ENCODE data around the gene ZDHHC6.
A peak's percentile ranks its signal among the peaks of the same experiment; 100 is the strongest.
"Not testable (repeated sequence)": the region's sequence is repeated elsewhere in the genome, so short reads cannot be mapped to it uniquely, and the experiment has no call there.

Gene ZDHHC6

DNA sequence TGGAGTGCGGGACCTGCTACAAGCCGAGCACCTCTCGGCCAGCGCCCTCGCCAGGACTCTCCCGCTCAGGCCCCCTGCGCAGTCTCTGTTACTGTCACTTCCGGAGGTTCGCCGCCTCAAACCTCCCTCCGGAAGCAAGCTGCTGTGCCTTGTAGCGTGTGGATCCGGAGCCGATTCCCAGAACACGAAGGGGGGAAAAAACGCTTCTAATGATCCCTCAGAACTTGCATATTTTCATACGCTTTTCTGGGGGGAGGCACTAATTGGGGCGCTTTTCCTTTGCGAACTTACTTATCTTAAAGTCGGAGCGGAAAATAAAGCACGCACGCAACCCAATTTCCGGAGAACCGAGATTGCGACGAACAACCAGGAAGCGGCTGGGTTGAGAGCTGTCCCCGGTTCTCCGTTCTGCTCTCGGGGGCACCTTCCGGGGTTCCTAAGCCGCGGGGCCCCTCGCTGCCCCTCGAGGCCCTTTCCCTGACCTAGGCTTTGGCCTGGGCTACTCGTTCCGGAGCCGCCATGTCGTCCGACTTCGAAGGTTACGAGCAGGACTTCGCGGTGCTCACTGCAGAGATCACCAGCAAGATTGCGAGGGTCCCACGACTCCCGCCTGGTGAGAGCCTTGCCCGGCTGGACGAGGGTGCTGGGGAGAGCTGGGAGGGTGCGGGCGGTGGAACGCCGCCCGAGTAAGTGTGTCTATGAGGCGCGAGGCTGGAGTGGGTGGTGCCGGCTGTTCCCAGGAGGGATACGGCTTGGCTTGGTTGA lies at the start of gene ZDHHC6, which contains the start of gene VTI1A:
ZDHHC6 (minus strand) TSS at position 60 of the 765 bp plus-strand sequence. CDS start 1,478 bp downstream, outside the sequence.
VTI1A (plus strand) TSS at position 361 of the 765 bp plus-strand sequence; CDS start at position 520, 159 bp downstream.
- no peak for DNase-seq (ENCODE audit: low read depth)

- DNase-seq (ENCODE audit: low read depth): no peak
Observed at GRCh38 chr10:112492736-112493135, 46.0 kb upstream of the ZDHHC6 start.

DNA sequence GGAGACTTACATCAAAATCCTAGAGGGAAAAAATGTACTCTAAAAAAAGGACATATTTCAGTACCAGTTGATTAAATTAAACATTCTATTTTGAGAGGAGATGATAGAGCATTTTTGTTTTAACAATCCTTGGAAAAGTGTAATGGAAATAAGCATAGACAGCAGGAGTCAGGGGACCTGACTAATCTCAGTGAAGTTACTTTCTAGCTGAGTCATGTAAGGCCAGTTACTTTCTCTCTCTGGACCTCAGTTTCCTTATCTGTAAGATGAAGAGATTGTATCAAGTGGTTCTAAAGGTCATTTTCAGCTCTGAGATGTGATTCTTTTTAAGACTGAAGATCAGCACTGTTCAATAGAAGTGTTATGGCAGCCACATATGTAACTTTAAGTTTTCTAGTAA lies 44.4 kb upstream of the ZDHHC6 start:
- DNase-seq (ENCODE audit: low read depth): no peak

GRCh38 chr10:112490545-112490944 lies 43.8 kb upstream of the ZDHHC6 start:
- no peak for DNase-seq (ENCODE audit: low read depth)

DNA sequence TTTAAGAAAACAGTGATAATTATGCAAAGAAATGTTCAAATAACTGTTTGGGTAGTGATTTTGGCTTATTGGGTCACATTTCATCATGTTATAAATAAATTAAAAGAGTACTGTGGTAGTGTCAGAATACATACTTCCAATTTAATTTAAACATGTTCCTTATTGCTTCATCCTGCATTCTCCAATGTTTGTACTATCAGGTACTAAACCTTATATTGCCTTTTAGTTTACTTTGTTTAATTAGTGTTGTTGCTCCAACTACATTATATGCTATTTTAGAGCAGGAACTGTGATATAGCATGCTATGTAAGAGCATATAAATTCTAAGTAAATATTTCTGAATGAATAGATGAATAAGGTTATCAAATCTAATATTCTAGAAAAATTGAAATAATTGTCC lies 41.2 kb upstream of the ZDHHC6 start:
- no peak for DNase-seq (ENCODE audit: low read depth)

DNA sequence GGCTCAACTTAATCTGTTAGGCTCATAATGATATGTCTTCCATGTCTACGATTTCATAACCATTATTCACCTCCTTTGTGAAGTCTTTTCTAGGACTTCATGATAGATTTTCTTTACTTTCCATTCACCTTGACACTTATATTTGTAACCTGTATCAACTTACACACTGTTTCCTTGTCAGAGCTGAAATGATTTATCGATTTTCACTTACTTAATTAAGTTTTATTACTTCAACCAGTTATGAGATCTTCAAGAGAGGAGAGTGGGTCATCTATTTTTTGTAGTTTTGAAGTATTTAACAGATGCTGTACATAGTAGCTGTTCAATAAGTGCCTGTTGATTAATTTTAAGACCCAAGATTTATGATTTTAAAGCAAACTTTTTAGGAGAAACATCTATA lies 37.7 kb upstream of the ZDHHC6 start:
- no peak for DNase-seq (ENCODE audit: low read depth)

DNA sequence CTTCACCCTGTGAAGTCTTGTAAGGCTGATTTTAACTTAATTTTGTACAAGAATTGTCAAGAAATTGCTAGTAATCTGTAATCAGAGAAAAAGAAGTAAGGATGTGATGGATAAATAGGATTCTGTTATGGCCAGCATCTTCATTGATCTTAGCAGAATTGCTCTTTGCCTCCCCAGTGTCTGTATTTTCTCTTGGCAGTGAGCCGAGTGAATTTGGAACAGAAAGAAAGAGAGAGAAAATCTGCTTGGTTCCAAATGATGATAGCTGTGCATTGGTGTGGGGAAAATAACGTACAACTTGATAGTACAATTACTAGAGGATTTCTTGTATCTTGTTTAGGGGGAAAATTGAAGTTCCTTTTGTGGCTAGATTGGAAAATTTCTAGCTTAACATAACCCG lies 34.9 kb upstream of the ZDHHC6 start:
- no peak for DNase-seq (ENCODE audit: low read depth)

GRCh38 chr10:112475575-112476218 lies 29.0 kb upstream of the ZDHHC6 start:
- DNase-seq (ENCODE audit: low read depth): no peak

GRCh38 chr10:112471878-112472487 lies 25.3 kb upstream of the ZDHHC6 start:
- DNase-seq (ENCODE audit: low read depth): no peak

GRCh38 chr10:112467541-112468075 lies 20.9 kb upstream of the ZDHHC6 start:
- DNase-seq (ENCODE audit: low read depth): no peak

DNA sequence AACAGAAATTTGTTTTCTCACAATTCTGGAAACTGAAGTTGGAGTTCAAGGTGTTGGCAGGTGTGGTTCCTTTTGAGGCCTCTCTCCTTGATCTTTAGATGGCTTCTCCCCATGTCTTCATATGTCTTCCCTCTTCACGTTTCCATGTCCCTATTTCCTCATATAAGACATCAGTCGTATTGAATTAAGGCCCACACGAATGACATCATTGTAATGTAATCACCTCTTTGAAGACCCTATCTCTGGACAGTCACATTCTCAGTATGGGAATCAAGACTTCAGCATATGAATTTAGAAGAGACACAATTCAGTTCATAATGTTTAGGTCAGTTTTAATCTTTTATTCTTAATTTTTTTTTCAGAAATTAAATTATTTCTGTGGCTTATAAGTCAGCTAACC lies 20.1 kb upstream of the ZDHHC6 start:
- DNase-seq (ENCODE audit: low read depth): no peak

DNA sequence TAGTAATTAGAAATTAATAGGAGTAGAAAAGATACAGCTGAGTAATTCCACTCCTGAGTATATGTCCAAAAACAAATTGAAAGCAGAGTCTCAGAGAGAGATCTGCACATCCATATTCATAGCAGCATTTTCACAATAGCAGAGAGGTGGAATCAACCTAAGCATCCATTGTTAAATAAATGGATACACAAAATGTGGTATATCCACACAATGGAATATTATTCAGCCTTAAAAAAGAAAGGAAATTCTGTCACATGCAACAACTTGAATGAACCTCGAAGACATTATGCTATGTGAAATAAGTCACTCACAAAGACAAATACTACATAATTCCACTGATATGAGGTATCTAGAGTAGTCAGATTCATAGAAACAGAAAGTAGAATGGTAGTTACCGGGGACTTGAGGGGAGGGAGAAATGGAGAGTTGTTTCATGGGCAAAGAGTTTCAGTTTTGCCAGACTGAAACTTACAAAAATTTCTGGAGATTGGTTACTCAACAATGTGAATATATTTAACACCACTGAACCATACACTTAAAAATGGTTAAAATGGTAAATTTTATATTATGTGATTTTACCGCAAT lies 18.7 kb upstream of the ZDHHC6 start:
- DNase-seq (ENCODE audit: low read depth): no peak

GRCh38 chr10:112464074-112464473 lies 17.4 kb upstream of the ZDHHC6 start:
- DNase-seq (ENCODE audit: low read depth): not testable (repeated sequence)

DNA sequence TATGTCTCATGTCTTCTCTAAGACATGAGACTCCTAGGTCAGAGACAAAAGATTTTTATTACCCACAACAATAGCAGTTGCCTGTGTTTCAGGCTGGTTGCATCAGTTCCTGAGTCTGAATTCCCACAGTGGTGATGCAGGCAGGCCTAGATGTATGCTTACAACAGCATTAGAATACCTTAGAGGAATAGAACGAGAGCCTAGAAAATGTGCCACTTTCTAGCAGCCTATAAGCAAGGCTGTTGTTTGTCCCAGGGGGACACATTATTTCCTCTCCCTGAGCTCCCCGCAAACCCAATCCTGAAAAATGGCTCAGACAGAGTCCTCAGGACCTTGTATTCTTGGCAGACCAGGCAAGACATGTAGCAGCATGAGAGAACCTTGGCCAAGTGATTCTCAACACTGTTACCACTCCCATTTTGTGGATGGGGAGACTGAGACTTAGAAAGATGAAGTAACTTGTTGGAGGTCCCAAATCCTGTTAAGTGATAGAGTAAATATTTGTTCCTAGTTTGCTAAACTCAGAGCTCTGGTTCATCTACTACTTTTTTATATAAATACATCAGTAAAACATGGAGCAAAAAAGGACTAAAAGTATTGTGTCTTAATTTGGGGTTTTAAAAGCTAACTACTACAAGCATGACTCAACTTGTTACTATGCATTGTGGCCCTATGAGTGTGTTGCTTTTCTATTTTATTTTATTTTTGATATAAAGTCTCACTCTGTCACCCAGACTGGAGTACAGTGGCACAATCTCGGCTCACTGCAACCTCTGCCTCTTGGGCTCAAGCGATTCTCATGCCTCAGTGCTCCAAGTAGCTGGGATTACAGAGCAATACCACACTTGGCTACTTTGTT lies 14.5 kb upstream of the ZDHHC6 start:
- peak; percentile 60 for DNase-seq (ENCODE audit: low read depth)

DNA sequence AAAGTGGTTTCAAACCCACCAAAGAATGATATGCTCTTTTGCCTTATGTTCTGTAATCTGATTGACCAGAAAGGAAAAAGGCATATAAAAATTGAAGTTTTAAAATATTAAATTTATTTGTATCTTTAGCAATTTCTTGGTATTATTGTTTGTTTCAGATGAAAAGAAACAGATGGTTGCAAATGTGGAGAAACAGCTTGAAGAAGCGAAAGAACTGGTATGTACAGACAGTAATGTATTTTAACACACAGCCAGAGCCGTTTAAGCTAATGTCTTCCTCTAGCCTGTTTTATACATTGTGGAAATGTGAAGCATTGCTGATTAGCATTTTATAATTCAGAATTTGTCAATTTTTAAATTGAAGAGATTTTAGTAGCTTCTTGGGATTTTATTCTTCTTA lies 13.7 kb upstream of the ZDHHC6 start:
- DNase-seq (ENCODE audit: low read depth): no peak

- DNase-seq (ENCODE audit: low read depth): no peak
Observed at GRCh38 chr10:112456533-112456932, 9.8 kb upstream of the ZDHHC6 start.

DNA sequence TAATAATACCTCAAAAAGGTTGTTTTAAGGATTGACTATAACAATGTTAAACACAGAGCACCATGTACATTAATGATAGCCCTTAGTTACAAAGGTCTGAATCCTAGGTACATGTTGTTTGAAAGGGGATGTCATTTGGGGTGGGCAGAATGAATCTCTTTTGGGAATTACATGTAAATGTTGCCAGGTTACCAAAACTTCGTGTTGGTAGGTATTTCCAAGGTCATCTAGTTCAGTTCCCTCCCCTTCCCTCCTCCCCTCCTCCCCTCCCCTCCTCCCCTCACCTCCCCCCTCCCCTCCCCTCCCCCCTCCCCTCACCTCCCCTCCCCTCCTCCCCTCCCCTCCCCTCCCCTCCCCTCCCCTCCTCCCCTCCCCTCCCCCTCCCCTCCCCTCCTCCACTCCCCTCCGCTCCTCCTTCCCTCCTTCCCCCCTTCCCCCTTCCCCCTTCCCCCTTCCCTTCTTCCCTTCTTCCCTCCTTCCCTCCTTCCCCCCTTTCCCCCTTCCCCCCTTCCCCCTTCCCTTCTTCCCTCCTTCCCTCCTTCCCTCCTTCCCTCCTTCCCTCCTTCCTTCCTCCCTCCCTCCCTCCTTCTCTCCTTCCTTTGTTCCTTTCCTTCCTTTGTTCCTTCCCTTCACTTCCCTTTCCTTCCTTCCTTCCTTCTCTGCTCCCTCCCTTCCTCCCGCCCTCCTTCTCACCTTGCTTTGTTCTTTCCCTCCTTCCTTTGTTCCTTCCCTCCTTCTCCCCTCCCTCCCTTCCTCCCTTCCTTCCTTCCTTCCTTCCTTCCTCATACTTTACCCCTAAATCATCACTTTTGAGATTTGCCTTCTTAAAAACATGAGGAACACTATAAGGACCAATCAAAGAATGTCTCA lies 8.4 kb upstream of the ZDHHC6 start:
- no peak for DNase-seq (ENCODE audit: low read depth)

- DNase-seq (ENCODE audit: low read depth): no peak
Observed at GRCh38 chr10:112448888-112449287, 2.2 kb upstream of the ZDHHC6 start.

DNA sequence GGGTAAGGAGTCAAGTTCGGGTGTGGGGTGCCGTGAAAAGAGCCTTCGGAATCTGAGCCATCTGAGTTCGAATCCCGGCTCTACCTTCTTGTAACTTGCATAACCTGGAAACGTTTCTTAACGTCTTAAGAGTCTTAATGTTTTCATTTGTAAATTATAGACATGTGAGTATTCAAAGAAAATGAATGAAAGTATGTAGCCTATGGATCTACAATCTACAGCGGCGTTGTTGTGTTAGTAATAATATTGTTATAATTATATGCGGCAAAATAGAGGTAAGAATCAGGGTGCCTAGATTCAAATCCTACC lies 860 bp upstream of the ZDHHC6 start:
- DNase-seq (ENCODE audit: low read depth): no peak

DNA sequence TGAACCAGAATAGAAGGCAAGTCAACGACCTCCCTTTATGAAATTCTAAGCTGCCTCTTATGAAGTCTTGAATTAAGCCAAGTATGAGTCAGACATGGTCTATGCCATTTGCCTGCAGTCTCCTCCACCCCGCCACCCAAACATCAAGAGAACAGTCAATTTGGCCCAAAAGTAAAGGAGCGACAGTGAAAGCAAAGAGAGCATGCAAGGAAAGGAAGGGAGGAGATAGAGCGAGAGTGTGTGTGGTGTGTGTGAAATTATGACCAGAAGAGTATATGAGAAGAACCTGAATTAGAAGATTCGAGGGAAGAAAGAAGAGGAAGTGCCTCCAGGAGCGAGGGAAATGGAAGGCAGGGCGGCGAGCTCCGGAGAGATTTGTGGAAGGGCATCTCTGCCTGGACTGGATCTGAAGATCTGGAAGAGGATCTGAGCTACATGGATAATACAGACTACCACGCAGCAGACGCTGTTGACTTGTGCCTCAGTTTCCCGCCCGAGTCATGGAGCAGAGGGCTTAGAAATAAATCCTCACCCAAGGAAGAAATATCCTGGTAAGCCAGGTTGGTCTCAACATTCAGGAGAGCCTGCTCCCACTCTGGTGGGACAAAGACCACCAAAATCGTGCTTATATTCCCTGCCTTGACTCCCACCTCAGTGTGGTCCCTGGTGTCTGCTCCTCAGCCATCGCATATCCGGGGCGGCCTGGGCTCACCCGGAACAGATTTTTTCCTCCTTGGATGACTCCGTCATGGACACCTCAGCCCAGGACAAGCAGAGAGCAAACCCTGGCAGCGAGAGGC lies 459 bp downstream of the ZDHHC6 start:
- DNase-seq (ENCODE audit: low read depth): no peak
